T-cell (primary cell): ENCODE measurements around the gene CERS6. TPM values are rescaled to one million over a fixed set of nuclear protein-coding genes. Genes with fewer than 3 reads are reported as not detected.

Experiments used
- ATAC-seq, 4 experiments: fragments of 200-7000 bp in 3 of 4; fragments of 150-1000 bp in 1 of 4; cut with Tn5 transposase; replicated peaks in 1 of 4; 1 replicate in 3 of 4; 2 replicates in 1 of 4; pipeline ENCODE4 v1.10.0; 2021; ENCODE audit warnings: moderate library complexity in 3 of 4, mild to moderate bottlenecking in 2 of 4, moderate number of reproducible peaks in 1 of 4
- CTCF ChIA-PET, 2 donors: fragments of 300-600 bp; sonication (Branson Sonifier 250); formaldehyde crosslinking; loops; one replicate each; lab custom pipeline; 2022; ENCODE audit warnings: antibody characterized with exemption in 2 of 2; lab: Charles Lee
- POLR2A ChIA-PET, 2 donors: fragments of 300-600 bp; sonication (Branson Sonifier 250); formaldehyde crosslinking; loops; one replicate each; lab custom pipeline; 2022; ENCODE audit warnings: antibody characterized with exemption in 2 of 2; lab: Charles Lee
- DNase-seq, 35 experiments: peaks; one replicate each; pipeline versions ENCODE4 v3.0.0 to v3.0.0-alpha.2; 2013 to 2023
- H3K27ac ChIP-seq: one replicate; pipeline ENCODE4 v1.5.1; 2013; ENCODE audit warnings: low read length
- H3K27me3 ChIP-seq, 2 experiments: replicated peaks in 1 of 2; 1 replicate in 1 of 2; 2 replicates in 1 of 2; pipeline versions ENCODE4 v1.6.1 to v1.7.0; 2013; ENCODE audit warnings: low read length in 1 of 2, mixed read lengths in 1 of 2; ENCODE audit not compliant: control insufficient read depth in 2 of 2, insufficient read depth in 2 of 2; ENCODE audit errors: extremely low read depth in 1 of 2
- H3K36me3 ChIP-seq, 2 donors: 1 replicate in 1 of 2; 2 replicates in 1 of 2; pipeline versions ENCODE4 v1.6.1 to v1.7.0; 2013; ENCODE audit warnings: low read length in 1 of 2; ENCODE audit not compliant: control insufficient read depth in 2 of 2, insufficient read depth in 1 of 2; ENCODE audit errors: extremely low read depth in 1 of 2
- H3K4me1 ChIP-seq, 2 experiments: 1 replicate in 1 of 2; 2 replicates in 1 of 2; pipeline versions ENCODE4 v1.6.1 to v1.7.0; 2013; ENCODE audit warnings: low read length in 2 of 2, mixed read lengths in 1 of 2; ENCODE audit not compliant: insufficient read depth in 2 of 2, control insufficient read depth in 1 of 2; ENCODE audit errors: extremely low read depth in 1 of 2
- H3K4me3 ChIP-seq, 2 donors: 1 replicate in 1 of 2; 2 replicates in 1 of 2; pipeline versions ENCODE4 v1.5.1 to v1.7.0; 2013; ENCODE audit warnings: mild to moderate bottlenecking in 2 of 2, low read length in 1 of 2, moderate library complexity in 1 of 2; ENCODE audit not compliant: control insufficient read depth in 1 of 2; ENCODE audit errors: extremely low read depth in 1 of 2
- H3K9me3 ChIP-seq: 2 replicates; pipeline ENCODE4 v1.7.0; 2013
- H3K27ac Mint-ChIP-seq, 2 donors: one replicate each; pipeline ENCODE4 v1.8.0; 2020 to 2021; ENCODE audit warnings: mild to moderate bottlenecking in 2 of 2, mixed read lengths in 2 of 2
- H3K27me3 Mint-ChIP-seq, 2 donors: one replicate each; pipeline ENCODE4 v1.8.0; 2021 to 2022; ENCODE audit warnings: mixed read lengths in 2 of 2
- H3K36me3 Mint-ChIP-seq: one replicate; pipeline ENCODE4 v1.8.0; 2021; ENCODE audit warnings: mixed read lengths
- H3K4me1 Mint-ChIP-seq, 3 donors: one replicate each; pipeline ENCODE4 v1.8.0; 2020 to 2022; ENCODE audit warnings: mixed read lengths in 3 of 3, mild to moderate bottlenecking in 1 of 3
- H3K4me3 Mint-ChIP-seq, 3 donors: one replicate each; pipeline ENCODE4 v1.8.0; 2020 to 2022; ENCODE audit warnings: mild to moderate bottlenecking in 3 of 3, mixed read lengths in 3 of 3, moderate library complexity in 3 of 3
- H3K9me3 Mint-ChIP-seq, 3 donors: one replicate each; pipeline ENCODE4 v1.8.0; 2020 to 2022; ENCODE audit warnings: mixed read lengths in 3 of 3
- WGBS: methylation state at CpG from one replicate; pipeline ENCODE4 v1.1.5; 2013; ENCODE audit warnings: missing lambda C conversion rate; ENCODE audit not compliant: insufficient coverage; 5-methylcytosine and 5-hydroxymethylcytosine counted together
- total RNA-seq, 35 experiments: library from RNA in 6 of 35; stranded (reverse) in 6 of 35; fragments of 120-200 nt in 1 of 35; gene quantifications; one replicate each; pipeline versions ENCODE4 v1.2.1 to v1.2.4 and lab custom pipeline; 2013 to 2026

The CERS6 gene
- total RNA-seq, 5 donors from 2014 or later (not counting 1 experiment from before 2014, with no cell fraction given) = 11.1 to 20.3 (median 13.6) TPM

DNA sequence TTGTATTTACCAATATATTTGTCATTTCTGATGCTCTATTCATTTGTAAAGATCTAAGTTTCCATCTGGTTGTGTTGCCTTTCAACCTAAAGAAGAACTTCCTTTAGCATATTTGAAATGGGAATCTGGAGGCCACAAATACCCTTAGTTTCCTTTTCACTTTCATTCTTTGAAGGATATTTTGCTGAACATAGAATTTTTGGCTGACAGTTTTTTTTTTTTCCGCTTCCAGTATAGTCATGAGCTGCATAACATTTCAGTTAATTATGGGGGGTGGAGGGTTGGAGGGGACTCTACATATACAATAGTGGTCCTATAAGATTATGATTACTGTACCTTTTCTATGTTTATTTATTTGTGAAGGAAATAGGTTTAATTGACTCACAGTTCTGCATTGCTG is 83.9 kb downstream of the CERS6 start:
- no peaks in the 10 kb centered on the region for H3K27me3 Mint-ChIP-seq
- DNase-seq = no peak
- POLR2A ChIA-PET = no interaction called here
- CTCF ChIA-PET = no interaction called here
- peaks cover 27% of the 10 kb centered on the region for H3K36me3 Mint-ChIP-seq
- Histone ChIP-seq H3K4me3 (no peak overlapping the region), H3K4me1 (peaks cover 5% of the 10 kb centered on the region in 2 experiments), H3K9me3 (peaks cover 4% of the 10 kb centered on the region), H3K27ac (no peak overlapping the region), H3K27me3 (no peaks in the 10 kb centered on the region), H3K36me3 (no peaks in the 10 kb centered on the region)
- peak overlapping the region in 1 of 2 donors; percentile 34 for H3K27ac Mint-ChIP-seq
- peaks cover 5 to 31% (median 23%) of the 10 kb centered on the region in 3 donors for H3K9me3 Mint-ChIP-seq
- no peak overlapping the region for H3K4me3 Mint-ChIP-seq
- WGBS = no CpG with 5 or more reads among the region's 1 CpG
- peaks cover 39 to 53% (median 52%) of the 10 kb centered on the region in 3 donors for H3K4me1 Mint-ChIP-seq
- ATAC-seq = no peak

DNA sequence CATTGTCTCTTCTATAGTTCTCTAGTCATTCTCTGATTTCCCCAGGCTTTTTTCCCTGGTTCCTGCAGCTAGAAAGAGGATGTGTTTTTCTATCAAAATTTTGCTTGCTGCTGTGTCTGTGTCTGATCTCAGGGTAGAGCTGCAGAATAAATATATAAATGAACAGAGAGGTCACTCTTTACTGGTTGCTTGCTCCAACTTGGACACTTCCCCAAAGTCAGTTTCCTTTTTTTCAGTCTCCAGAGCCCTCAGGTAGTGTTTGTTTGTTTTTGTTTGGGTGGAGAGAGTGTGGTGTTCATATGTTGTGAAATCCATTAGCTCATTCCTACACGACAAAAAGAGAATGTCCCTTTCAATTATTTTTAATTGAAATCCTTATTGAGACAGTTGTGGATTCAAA is 85.8 kb downstream of the CERS6 start:
- H3K27me3 Mint-ChIP-seq = no peaks in the 10 kb centered on the region
- H3K27ac Mint-ChIP-seq = peak overlapping the region in 1 of 2 donors; percentile 45
- no peak for ATAC-seq
- H3K4me1 ChIP-seq = peaks cover 5 to 15% of the 10 kb centered on the region in 2 experiments
- H3K9me3 Mint-ChIP-seq = peaks cover 5 to 31% (median 23%) of the 10 kb centered on the region in 3 donors
- peaks cover 4% of the 10 kb centered on the region for H3K9me3 ChIP-seq
- H3K4me3 ChIP-seq = no peak overlapping the region
- ChIA-PET CTCF (interaction anchor here in 1 of 2 donors (0.6 kb wide), 1 partner anchor 1088 kb away, joined by 3 read pairs; no protein-coding TSS in a partner anchor), POLR2A (interaction anchor here in 1 of 2 donors (0.6 kb wide), 1 partner anchor 420 kb away, joined by 3 read pairs; no protein-coding TSS in a partner anchor)
- H3K36me3 Mint-ChIP-seq = peaks cover 30% of the 10 kb centered on the region
- H3K27ac ChIP-seq = no peak overlapping the region
- peaks cover 53 to 58% (median 56%) of the 10 kb centered on the region in 3 donors for H3K4me1 Mint-ChIP-seq
- no peaks in the 10 kb centered on the region for H3K36me3 ChIP-seq
- DNase-seq = no peak
- no CpG with 5 or more reads among the region's 1 CpG for WGBS
- no peaks in the 10 kb centered on the region for H3K27me3 ChIP-seq
- no peak overlapping the region for H3K4me3 Mint-ChIP-seq

DNA sequence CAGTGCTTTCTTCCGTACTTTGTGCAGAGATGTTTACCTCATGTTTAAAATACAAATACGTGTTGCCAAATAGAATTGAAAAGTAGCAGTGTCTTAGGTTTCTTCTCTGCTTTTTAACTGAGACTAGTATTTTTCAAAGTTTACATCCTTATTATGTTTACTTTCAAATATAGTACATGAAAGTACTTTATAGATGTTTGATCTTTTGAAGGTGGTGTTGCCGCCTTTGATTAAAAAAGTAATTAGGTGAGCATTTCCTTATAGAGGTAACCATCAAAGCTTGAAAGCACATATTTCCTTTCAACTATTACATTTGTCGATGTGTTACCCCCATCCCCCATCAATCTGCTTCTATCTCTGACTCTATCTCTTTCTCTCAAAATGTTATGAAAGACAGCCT is 87.0 kb downstream of the CERS6 start:
- peaks cover 46 to 59% (median 52%) of the 10 kb centered on the region in 3 donors for H3K4me1 Mint-ChIP-seq
- peak overlapping the region in 2 of 3 donors; percentile 14 to 44 for H3K4me3 Mint-ChIP-seq

DNA sequence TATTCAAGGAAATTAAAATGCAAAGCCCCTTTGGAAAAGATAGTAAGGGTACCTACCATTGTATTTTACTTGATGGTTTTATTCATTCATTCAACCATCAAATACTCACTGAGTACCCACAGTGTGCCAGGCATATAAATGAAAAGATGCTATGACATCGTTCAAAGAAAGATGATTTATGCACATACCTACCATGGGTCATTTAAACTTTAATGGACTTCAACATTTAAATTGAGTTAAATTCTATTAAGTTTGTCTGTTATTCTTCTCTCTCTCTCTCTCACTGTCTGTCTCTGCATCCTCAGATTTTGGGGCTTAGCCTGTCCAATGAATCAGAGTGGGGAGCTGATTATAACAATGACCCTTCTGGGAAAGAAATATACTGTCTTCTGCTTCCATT is 87.9 kb downstream of the CERS6 start:
- peak overlapping the region in 1 of 3 donors; percentile 44 for H3K4me3 Mint-ChIP-seq
- no CpG with 5 or more reads among the region's 1 CpG for WGBS
- POLR2A ChIA-PET = no interaction called here

More for the DNA sequence above, 87.0 kb downstream of the CERS6 start:
- DNase-seq (peak in 6 of 35 experiments; percentile 2 to 29 (median 12)), ATAC-seq (peak in 3 of 4 experiments; percentile 33 to 95 (median 61))
- H3K27me3 Mint-ChIP-seq = no peaks in the 10 kb centered on the region
- H3K27ac Mint-ChIP-seq = no peak overlapping the region
- H3K4me3 ChIP-seq = no peak overlapping the region
- peaks cover 36% of the 10 kb centered on the region for H3K36me3 Mint-ChIP-seq
- H3K27me3 ChIP-seq = no peaks in the 10 kb centered on the region
- no peaks in the 10 kb centered on the region for H3K36me3 ChIP-seq
- no CpG with 5 or more reads among the region's 4 CpGs for WGBS
- peaks cover 4% of the 10 kb centered on the region for H3K9me3 ChIP-seq
- no peak overlapping the region for H3K27ac ChIP-seq
- peaks cover 5 to 31% (median 23%) of the 10 kb centered on the region in 3 donors for H3K9me3 Mint-ChIP-seq
- CTCF ChIA-PET = no interaction called here
- H3K4me1 ChIP-seq = peaks cover 5 to 15% of the 10 kb centered on the region in 2 experiments
- POLR2A ChIA-PET = no interaction called here

DNA sequence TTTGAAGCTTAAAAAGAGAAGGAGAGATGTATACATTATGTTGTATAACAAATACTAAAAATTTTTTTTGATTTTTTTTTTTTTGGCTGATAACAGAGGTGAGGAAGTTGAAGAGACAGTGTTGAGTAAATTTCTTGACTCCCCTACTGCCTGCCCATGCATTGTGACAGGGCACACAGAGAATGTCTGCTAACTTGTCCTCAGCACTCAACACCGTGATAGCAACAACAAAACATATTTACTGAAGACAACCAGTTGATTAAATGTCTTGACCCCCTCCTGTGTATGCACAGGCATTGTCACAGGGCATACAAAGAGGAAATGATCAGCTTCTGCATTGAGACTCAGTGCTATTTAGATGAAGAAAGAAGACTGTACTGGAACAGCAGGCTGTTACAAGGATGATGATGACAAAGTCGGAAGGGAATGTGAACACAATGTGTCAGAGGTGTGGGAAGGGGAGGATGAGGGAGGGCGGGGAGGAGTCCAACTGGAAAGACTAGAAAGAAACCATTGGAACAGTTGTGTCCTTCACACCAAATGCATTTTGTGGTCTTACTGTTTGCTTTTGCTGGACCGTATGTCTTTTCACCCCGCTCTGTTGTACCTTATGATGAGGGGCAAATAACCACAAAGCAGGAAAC is 89.5 kb downstream of the CERS6 start:
- no peaks in the 10 kb centered on the region for H3K9me3 ChIP-seq
- H3K36me3 ChIP-seq = no peaks in the 10 kb centered on the region
- H3K27ac ChIP-seq = no peak overlapping the region
- H3K36me3 Mint-ChIP-seq = peaks cover 28% of the 10 kb centered on the region
- peaks cover 47 to 70% (median 57%) of the 10 kb centered on the region in 3 donors for H3K4me1 Mint-ChIP-seq
- no peak for DNase-seq
- WGBS = 84% methylated on average over 2 of the region's 5 CpGs
- H3K27me3 Mint-ChIP-seq = no peaks in the 10 kb centered on the region
- ChIA-PET CTCF (interaction anchor here in 1 of 2 donors (0.7 kb wide), 1 partner anchor 265 kb away, joined by 3 read pairs; no protein-coding TSS in a partner anchor), POLR2A (no interaction called here)
- no peak overlapping the region for H3K4me3 ChIP-seq
- no peak for ATAC-seq
- H3K27me3 ChIP-seq = no peaks in the 10 kb centered on the region
- H3K4me3 Mint-ChIP-seq = no peak overlapping the region
- peaks cover 4 to 13% (median 8%) of the 10 kb centered on the region in 3 donors for H3K9me3 Mint-ChIP-seq
- H3K27ac Mint-ChIP-seq = no peak overlapping the region
- H3K4me1 ChIP-seq = peaks cover 9 to 17% of the 10 kb centered on the region in 2 experiments

More for the DNA sequence above, 87.9 kb downstream of the CERS6 start:
- peaks cover 33% of the 10 kb centered on the region for H3K36me3 Mint-ChIP-seq
- Histone ChIP-seq H3K4me3 (no peak overlapping the region), H3K27me3 (no peaks in the 10 kb centered on the region), H3K9me3 (peaks cover 4% of the 10 kb centered on the region), H3K36me3 (no peaks in the 10 kb centered on the region), H3K27ac (no peak overlapping the region), H3K4me1 (peaks cover 5 to 15% of the 10 kb centered on the region in 2 experiments)
- H3K27ac Mint-ChIP-seq = no peak overlapping the region
- CTCF ChIA-PET = no interaction called here
- no peak for DNase-seq
- no peaks in the 10 kb centered on the region for H3K27me3 Mint-ChIP-seq
- H3K4me1 Mint-ChIP-seq = peaks cover 40 to 59% (median 49%) of the 10 kb centered on the region in 3 donors
- ATAC-seq = no peak
- H3K9me3 Mint-ChIP-seq = peaks cover 5 to 25% (median 18%) of the 10 kb centered on the region in 3 donors

DNA sequence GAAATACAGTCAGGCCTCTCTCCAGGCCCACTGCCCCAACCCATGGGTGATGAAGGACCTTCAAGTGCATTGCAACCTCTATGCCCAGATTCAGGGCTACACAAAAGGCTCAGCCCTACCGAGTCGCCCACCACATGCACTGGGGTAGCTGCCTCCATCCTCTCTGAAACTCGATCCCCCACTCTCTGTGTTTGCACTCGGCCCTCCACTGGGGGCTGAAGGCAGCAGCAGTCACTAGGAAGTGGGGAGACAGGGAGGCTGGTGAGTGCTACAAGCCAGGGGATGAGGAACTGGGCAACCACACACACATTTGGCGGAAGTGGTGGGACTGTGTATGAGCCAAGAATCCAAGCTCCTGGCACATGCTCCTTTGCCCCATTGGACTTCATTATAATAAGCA is 94.6 kb downstream of the CERS6 start:
- no peak for ATAC-seq
- Mint-ChIP-seq H3K36me3 (peaks cover 40% of the 10 kb centered on the region), H3K4me1 (peaks cover 35 to 49% (median 44%) of the 10 kb centered on the region in 3 donors), H3K27ac (no peak overlapping the region), H3K9me3 (no peaks in the 10 kb centered on the region), H3K27me3 (no peaks in the 10 kb centered on the region), H3K4me3 (peak overlapping the region in 1 of 3 donors; percentile 57)
- CTCF ChIA-PET = no interaction called here
- Histone ChIP-seq H3K4me3 (no peak overlapping the region), H3K9me3 (no peaks in the 10 kb centered on the region), H3K36me3 (no peaks in the 10 kb centered on the region), H3K4me1 (peaks cover 7 to 29% of the 10 kb centered on the region in 2 experiments), H3K27ac (no peak overlapping the region), H3K27me3 (no peaks in the 10 kb centered on the region)
- peak in 2 of 35 experiments; percentile 1 to 10 for DNase-seq
- no CpG with 5 or more reads among the region's 5 CpGs for WGBS
- POLR2A ChIA-PET = no interaction called here
